Superior temporal gyrus (tissue), 1 donor: ENCODE measurements around the gene CCT6B.

Experiments
- DNase-seq: peaks from one replicate; pipeline ENCODE4 v3.0.0-alpha.2; 2016; ENCODE audit errors: extremely low spot score

Gene CCT6B

GRCh38 chr17:34884597-34884996, 76.7 kb downstream of the CCT6B start:
- DNase-seq: no peak

DNA sequence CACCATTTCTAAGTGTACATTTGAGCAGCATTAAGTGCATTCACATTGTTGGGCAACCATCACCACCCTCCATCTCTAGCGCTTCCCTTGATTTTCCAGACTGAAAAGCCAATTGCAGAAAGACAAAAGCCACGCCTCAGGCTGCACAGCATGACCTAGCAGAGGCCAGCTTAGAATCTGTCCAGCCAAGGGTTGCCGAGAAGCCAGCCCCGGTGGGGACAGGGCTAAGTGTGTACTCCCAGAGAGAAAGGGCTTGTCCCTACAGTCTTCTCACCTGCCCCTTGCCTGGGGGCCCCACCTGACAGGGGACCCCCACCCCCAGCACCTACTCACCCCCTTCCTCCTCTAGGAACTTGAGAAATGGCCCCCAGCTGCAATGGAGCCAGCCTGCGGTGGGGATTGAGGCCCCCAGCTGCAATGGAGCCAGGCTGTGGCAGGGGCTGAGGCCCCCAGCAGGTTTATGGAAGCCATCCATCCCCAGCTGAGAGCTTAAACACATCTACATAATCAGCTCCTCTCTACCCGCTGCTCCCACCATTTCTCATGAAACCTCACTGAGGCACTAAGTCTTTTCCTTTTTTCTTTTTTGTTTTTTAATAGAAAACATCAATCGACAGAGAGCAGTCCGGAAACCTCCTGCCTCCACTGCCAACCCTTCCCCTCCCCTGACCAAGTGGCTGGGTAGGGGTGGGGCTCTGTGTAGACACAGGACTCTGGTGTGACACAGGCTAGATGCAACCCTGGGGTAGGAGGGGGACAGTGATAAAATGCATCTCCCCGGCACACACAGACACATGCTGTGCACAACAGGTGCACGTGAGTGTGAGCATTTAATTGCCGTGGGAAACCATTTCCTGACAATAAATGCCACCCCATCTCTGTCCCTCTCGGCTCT, 77.9 kb downstream of the CCT6B start:
- DNase-seq: no peak

GRCh38 chr17:34879146-34879545, 82.1 kb downstream of the CCT6B start:
- no peak for DNase-seq
